Glutamatergic neuron (in vitro differentiated cells): ENCODE results near the gene EFCAB8. TPM values are rescaled to one million over a fixed set of nuclear protein-coding genes. Genes with fewer than 3 reads are reported as not detected.

Source experiments
- DNase-seq: peaks from one replicate; pipeline ENCODE4 v3.0.0; 2022
- H3K27ac Mint-ChIP-seq: one replicate; pipeline ENCODE4 v1.8.0; 2020; ENCODE audit warnings: mild to moderate bottlenecking, mixed read lengths, inconsistent platforms; ENCODE audit not compliant: unreplicated experiment
- H3K27me3 Mint-ChIP-seq: one replicate; pipeline ENCODE4 v1.8.0; 2020; ENCODE audit warnings: mild to moderate bottlenecking, moderate library complexity, mixed read lengths, inconsistent platforms; ENCODE audit not compliant: unreplicated experiment
- H3K36me3 Mint-ChIP-seq: one replicate; pipeline ENCODE4 v1.8.0; 2020; ENCODE audit warnings: mild to moderate bottlenecking, mixed read lengths, inconsistent platforms; ENCODE audit not compliant: unreplicated experiment
- H3K4me1 Mint-ChIP-seq: one replicate; pipeline ENCODE4 v1.8.0; 2020; ENCODE audit warnings: mild to moderate bottlenecking, low read depth, mixed read lengths, inconsistent platforms; ENCODE audit not compliant: unreplicated experiment
- H3K4me3 Mint-ChIP-seq: one replicate; pipeline ENCODE4 v1.8.0; 2020; ENCODE audit warnings: mild to moderate bottlenecking, mixed read lengths, inconsistent platforms; ENCODE audit not compliant: unreplicated experiment
- H3K9me3 Mint-ChIP-seq: one replicate; pipeline ENCODE4 v1.8.0; 2020; ENCODE audit warnings: mild to moderate bottlenecking, moderate library complexity, mixed read lengths, inconsistent platforms; ENCODE audit not compliant: unreplicated experiment
- total RNA-seq: library from RNA; stranded (reverse); fragmentation: NEBNext Ultra II Directional; extraction: Animal tissue kit (Norgen Biotek cat#: 25700); gene quantifications from one replicate; pipeline ENCODE4 v1.2.1, GENCODE V29; 2021; ENCODE audit not compliant: unreplicated experiment
- TF ChIP-seq, protein P1 (sequence below): fragments of 200-600 bp; sonication (generic); IDR thresholded peaks from one replicate; pipeline ENCODE4 v1.5.0; 2021; ENCODE audit not compliant: partially characterized antibody, unreplicated experiment

The EFCAB8 gene
- total RNA-seq, 1 donor from 2014 or later: not detected

DNA sequence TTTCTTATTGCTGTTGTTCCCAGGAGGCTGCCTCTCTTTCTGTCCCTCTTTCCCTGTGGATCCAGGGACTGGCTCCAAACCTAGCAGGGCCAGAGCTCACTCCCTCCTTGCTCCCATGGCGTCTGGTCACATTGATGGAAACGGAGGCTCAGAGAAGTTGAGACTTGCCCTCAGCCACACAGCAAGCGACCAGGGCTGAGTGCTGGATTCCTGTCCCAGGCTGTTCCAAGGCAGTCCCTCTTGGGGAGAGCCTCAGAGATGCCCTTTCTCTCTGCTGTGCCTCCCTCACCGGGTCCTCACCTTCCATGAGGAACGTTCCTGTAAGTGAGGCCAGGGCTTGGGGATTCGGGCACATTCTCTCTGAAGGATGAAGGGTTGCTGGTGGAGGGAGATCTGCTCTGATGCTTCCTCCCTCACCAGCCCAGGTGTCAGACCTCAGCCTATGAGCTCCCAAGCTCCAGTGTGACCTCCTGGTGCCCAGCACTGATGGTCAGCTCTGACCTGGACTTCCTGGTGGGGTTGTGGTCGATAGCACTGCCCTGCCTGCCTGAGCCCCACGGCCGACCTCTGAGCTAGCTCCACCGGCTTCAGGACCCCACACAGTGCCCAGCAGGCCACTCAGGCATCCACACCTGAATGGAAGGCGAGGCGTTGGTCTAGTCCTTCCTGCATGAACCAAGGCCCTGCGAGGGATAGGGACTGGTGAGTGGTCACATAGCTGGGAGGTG lies 118.7 kb downstream of the EFCAB8 start:
- Mint-ChIP-seq H3K27ac (no peak overlapping the region), H3K36me3 (no peaks in the 10 kb centered on the region), H3K4me3 (no peak overlapping the region), H3K4me1 (peaks cover 4% of the 10 kb centered on the region), H3K27me3 (peaks cover under 1% of the 10 kb centered on the region), H3K9me3 (no peaks in the 10 kb centered on the region)
- TF ChIP-seq, protein P1, sequence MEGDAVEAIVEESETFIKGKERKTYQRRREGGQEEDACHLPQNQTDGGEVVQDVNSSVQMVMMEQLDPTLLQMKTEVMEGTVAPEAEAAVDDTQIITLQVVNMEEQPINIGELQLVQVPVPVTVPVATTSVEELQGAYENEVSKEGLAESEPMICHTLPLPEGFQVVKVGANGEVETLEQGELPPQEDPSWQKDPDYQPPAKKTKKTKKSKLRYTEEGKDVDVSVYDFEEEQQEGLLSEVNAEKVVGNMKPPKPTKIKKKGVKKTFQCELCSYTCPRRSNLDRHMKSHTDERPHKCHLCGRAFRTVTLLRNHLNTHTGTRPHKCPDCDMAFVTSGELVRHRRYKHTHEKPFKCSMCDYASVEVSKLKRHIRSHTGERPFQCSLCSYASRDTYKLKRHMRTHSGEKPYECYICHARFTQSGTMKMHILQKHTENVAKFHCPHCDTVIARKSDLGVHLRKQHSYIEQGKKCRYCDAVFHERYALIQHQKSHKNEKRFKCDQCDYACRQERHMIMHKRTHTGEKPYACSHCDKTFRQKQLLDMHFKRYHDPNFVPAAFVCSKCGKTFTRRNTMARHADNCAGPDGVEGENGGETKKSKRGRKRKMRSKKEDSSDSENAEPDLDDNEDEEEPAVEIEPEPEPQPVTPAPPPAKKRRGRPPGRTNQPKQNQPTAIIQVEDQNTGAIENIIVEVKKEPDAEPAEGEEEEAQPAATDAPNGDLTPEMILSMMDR: no peak
- DNase-seq: no peak

DNA sequence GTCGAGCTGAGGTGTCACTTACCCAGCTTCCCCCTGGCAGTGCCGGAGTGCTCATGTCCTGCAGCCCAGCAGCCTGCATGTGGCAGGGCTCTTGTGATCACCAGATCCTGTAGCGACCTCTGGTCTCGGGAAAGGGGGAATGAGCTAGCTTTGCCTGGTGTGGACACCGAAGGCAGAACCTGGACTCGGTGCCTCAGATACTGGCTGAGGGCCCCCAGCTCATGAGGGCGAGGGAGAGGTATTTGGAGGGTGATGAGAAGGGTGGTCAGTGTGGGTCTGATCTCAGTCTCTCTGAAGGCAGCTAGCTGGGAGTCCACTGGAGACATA lies 119.2 kb downstream of the EFCAB8 start:
- H3K27me3 Mint-ChIP-seq: no peaks in the 10 kb centered on the region

DNA sequence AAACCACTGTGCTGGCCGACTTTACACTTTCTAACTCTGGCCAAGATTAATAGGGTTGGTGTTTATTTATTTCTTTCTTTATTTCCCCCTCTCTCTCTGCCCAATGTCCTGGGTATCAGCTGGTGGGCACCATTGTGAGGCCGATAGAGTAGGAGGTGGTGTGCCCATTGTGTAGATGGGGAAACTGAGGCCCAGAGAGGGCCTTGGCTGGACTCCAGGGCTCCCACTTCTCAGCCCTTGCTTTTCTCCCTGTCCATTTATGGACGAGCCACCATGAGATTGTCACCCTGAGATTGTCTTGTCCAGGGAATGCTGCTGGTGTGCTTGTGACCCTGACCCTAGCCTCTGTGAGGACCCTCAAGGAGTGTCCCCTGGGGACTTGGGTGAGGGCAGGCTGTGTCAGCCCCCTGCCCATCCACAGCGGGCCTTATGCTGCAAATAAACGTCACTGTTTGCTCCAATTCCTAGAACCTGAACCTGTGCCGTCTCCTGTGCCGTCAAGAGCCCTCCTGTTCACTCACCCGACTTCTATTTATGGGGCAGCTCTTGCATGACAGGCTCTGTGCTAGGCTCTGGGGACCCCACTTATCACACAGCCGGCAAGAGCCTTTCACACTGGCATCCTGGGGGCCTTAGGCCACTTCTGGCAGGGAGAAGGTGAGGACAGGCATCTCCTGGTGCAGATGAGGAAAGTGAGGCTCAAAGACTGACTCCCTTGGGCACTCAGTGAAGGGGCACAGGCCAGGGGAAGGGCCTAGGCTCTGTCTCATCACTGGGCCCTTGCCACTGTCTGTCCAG lies 120.7 kb downstream of the EFCAB8 start:
- Mint-ChIP-seq H3K4me3 (no peak overlapping the region), H3K4me1 (peaks cover 6% of the 10 kb centered on the region), H3K27me3 (no peaks in the 10 kb centered on the region), H3K36me3 (no peaks in the 10 kb centered on the region), H3K27ac (no peak overlapping the region), H3K9me3 (peaks cover 2% of the 10 kb centered on the region)
- DNase-seq: no peak
- TF ChIP-seq, protein P1: no peak

More for the DNA sequence above, 119.2 kb downstream of the EFCAB8 start:
- Mint-ChIP-seq H3K4me3 (no peak overlapping the region), H3K9me3 (no peaks in the 10 kb centered on the region), H3K27ac (no peak overlapping the region), H3K4me1 (peaks cover 6% of the 10 kb centered on the region), H3K36me3 (no peaks in the 10 kb centered on the region)
- TF ChIP-seq, protein P1: no peak
- no peak for DNase-seq

DNA sequence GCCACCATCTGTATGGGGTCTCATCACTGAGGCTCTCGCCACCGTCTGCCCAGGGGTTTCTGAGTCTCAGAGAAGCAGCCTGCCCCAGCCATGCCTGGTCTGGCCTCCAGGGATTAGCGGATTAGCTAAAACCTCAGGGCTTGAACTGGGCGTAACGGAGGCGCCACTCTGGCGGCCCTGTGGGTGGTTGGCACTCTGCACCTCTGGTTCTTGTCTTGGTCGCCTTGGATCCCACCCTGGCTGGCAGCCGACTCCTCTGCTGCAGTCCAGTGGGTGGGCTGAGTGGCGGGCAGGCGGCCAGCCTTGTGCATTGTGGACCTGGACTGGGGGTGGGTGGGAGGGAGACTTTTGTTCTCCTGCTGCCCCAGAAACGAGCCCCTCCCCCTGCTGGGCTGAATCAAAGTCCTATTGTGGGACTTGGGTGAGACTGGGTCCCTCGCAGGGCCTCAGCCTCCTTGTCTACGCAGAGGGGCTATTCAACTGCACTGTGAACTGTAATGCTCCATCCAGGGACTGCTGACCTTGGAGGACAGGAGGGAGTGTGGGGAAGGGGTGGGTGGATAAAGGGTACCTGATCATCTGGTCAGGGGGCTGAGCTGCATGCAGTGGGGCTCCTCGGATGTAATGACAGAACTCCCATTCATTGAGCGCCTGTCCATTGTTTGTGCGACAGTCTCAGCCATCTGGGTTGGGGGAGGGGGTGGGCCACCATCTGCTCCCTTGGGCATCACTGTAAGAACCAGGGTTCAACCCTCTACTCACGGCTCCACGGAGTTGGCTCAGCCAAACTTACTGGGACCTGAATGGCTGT lies 121.6 kb downstream of the EFCAB8 start:
- Mint-ChIP-seq H3K36me3 (no peaks in the 10 kb centered on the region), H3K27ac (peak overlapping the region; percentile 62), H3K4me3 (no peak overlapping the region), H3K4me1 (peaks cover 6% of the 10 kb centered on the region), H3K27me3 (no peaks in the 10 kb centered on the region), H3K9me3 (peaks cover 2% of the 10 kb centered on the region)
- TF ChIP-seq, protein P1: no peak
- peak; percentile 32 for DNase-seq
